HEK293 (cell line): ENCODE measurements around the gene BRWD1.

Experiments used
- CTCF ChIA-PET: fragments of 350-600 bp; formaldehyde crosslinking; extraction: SDS; loops from one replicate; lab custom pipeline; 2021; ENCODE audit warnings: antibody characterized with exemption; lab: Yijun Ruan, JAX
- POLR2A ChIA-PET: fragments of 300-600 bp; formaldehyde crosslinking; extraction: SDS; loops from one replicate; lab custom pipeline; 2020; ENCODE audit warnings: antibody characterized with exemption, inconsistent platforms; lab: Yijun Ruan, JAX
- H3K27ac ChIP-seq: fragments of 200-500 bp; sonication (Bioruptor generic); 2 replicates; pipeline ENCODE4 v1.5.1; 2014; ENCODE audit warnings: low read depth, low read length, control low read depth, inconsistent platforms; ENCODE audit errors: extremely low read depth
- H3K36me3 ChIP-seq, 2 experiments: fragments of 200-500 bp in 1 of 2; sonication (Bioruptor generic) in 1 of 2; 1 replicate in 1 of 2; 2 replicates in 1 of 2; pipeline ENCODE4 v1.5.1; 2014 to 2017; ENCODE audit warnings: inconsistent platforms in 2 of 2, low read length in 2 of 2; ENCODE audit not compliant: control insufficient read depth in 2 of 2, insufficient read depth in 1 of 2
- H3K4me1 ChIP-seq: fragments of 200-500 bp; sonication (Bioruptor generic); 2 replicates; pipeline ENCODE4 v1.5.1; 2014; ENCODE audit warnings: mild to moderate bottlenecking, low read length, inconsistent platforms; ENCODE audit not compliant: control insufficient read depth, insufficient read depth
- H3K4me3 ChIP-seq: 2 replicates; pipeline ENCODE4 v1.5.1; 2011; ENCODE audit warnings: low read depth, mild to moderate bottlenecking, control low read depth, low read length, moderate library complexity
- H3K9me3 ChIP-seq: fragments of 200-500 bp; sonication (Bioruptor generic); 2 replicates; pipeline ENCODE4 v1.5.1; 2014; ENCODE audit warnings: low read depth, low read length, inconsistent platforms; ENCODE audit not compliant: control insufficient read depth, insufficient read depth
- SP3 ChIP-seq: fragments of 450-650 bp; formaldehyde crosslinking; IDR thresholded peaks from 2 replicates; pipeline ENCODE4 v1.5.1; 2016; ENCODE audit warnings: missing biosample characterization, missing genetic modification characterization
- ZBTB49 ChIP-seq: fragments of 450-650 bp; formaldehyde crosslinking; IDR thresholded peaks from 2 replicates; pipeline ENCODE4 v1.5.1; 2016; ENCODE audit warnings: missing biosample characterization, missing genetic modification characterization, low read depth
- ZNF157 ChIP-seq: fragments of 450-650 bp; formaldehyde crosslinking; IDR thresholded peaks from 2 replicates; pipeline ENCODE4 v1.5.1; 2016; ENCODE audit warnings: missing biosample characterization, missing genetic modification characterization
- ZNF23 ChIP-seq: fragments of 450-650 bp; formaldehyde crosslinking; IDR thresholded peaks from 2 replicates; pipeline ENCODE4 v1.5.1; 2016; ENCODE audit warnings: missing biosample characterization, missing genetic modification characterization, borderline replicate concordance
- ZNF488 ChIP-seq: fragments of 450-650 bp; formaldehyde crosslinking; IDR thresholded peaks from 2 replicates; pipeline ENCODE4 v1.5.1; 2016; ENCODE audit warnings: missing biosample characterization, missing genetic modification characterization
- ZNF558 ChIP-seq: fragments of 450-650 bp; formaldehyde crosslinking; IDR thresholded peaks from 2 replicates; pipeline ENCODE4 v1.5.1; 2016; ENCODE audit warnings: missing biosample characterization, missing genetic modification characterization
- ZNF692 ChIP-seq: fragments of 450-650 bp; formaldehyde crosslinking; IDR thresholded peaks from 2 replicates; pipeline ENCODE4 v1.5.1; 2016; ENCODE audit warnings: missing biosample characterization, missing genetic modification characterization
- ZSCAN4 ChIP-seq: fragments of 450-650 bp; formaldehyde crosslinking; IDR thresholded peaks from 2 replicates; pipeline ENCODE4 v1.5.1; 2017; ENCODE audit warnings: missing biosample characterization, missing genetic modification characterization
- TF ChIP-seq, protein P1 (sequence below): fragments of 450-650 bp; formaldehyde crosslinking; IDR thresholded peaks from 2 replicates; pipeline ENCODE4 v1.5.1; 2016; ENCODE audit warnings: missing biosample characterization, missing genetic modification characterization
- TF ChIP-seq, protein P2 (sequence below): fragments of 450-650 bp; formaldehyde crosslinking; conservative IDR thresholded peaks from 2 replicates; pipeline ENCODE4 v1.5.1; 2016; ENCODE audit warnings: low read depth, missing biosample characterization, missing genetic modification characterization

The BRWD1 gene

GRCh38 chr21:39198800-39199199, 114.6 kb downstream of the BRWD1 start:
- Histone ChIP-seq H3K4me3 (no peak overlapping the region), H3K4me1 (no peaks in the 10 kb centered on the region), H3K36me3 (peaks cover 45 to 78% of the 10 kb centered on the region in 2 experiments), H3K27ac (no peak overlapping the region), H3K9me3 (no peaks in the 10 kb centered on the region)
- ChIA-PET POLR2A (no interaction called here), CTCF (interaction anchor here (0.6 to 1.3 kb wide), 3 partner anchors 11 to 322 kb away, joined by 3 to 5 read pairs (median 3); no protein-coding TSS in a partner anchor)
- no peak for TF ChIP-seq ZSCAN4 (tag by site-specific recombination)
- TF ChIP-seq SP3, result no peak

DNA sequence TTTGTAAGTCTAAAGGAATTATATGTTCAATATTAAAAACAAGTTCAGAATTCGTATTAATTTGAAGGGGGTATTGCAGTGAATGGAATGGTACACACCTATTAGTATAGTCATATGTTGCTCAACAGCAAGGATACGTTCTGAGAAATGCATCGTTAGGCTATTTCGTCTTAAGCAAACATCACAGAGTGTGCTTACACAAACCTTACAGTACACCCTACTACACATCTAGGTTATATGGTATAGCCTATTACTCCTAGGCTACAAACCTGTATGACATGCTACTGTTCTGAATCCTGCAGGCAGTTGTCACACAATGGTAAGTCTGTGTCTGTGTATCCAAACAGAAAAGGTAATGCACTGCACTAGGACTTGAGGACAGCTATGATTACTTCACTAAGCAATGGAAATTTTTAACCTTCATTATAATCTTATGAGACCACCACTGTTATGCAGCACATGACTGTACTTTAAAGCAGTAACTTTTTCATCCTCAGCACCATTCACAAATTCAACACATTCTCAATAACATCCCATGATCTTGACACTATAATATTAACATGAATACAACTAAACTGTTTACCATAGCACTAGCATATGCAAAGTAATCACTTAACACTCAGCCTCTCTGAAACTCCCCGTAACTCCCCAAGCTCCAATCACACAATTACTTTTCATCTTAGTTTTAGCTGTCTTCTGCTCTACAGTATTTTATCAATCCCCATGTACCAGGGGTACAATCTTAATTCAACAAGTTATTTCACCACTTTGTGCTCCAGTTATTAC, 115.8 kb downstream of the BRWD1 start:
- peaks cover 34 to 74% of the 10 kb centered on the region in 2 experiments for H3K36me3 ChIP-seq
- no peak overlapping the region for H3K27ac ChIP-seq
- TF ChIP-seq ZNF692 (tag by site-specific recombination) (no peak), ZBTB49 (tag by site-specific recombination) (no peak), ZNF488 (tag by site-specific recombination) (no peak), ZNF157 (tag by site-specific recombination) (no peak), ZSCAN4 (tag by site-specific recombination) (no peak), ZNF558 (no peak), ZNF23 (tag by site-specific recombination) (no peak)
- TF ChIP-seq, protein P1, sequence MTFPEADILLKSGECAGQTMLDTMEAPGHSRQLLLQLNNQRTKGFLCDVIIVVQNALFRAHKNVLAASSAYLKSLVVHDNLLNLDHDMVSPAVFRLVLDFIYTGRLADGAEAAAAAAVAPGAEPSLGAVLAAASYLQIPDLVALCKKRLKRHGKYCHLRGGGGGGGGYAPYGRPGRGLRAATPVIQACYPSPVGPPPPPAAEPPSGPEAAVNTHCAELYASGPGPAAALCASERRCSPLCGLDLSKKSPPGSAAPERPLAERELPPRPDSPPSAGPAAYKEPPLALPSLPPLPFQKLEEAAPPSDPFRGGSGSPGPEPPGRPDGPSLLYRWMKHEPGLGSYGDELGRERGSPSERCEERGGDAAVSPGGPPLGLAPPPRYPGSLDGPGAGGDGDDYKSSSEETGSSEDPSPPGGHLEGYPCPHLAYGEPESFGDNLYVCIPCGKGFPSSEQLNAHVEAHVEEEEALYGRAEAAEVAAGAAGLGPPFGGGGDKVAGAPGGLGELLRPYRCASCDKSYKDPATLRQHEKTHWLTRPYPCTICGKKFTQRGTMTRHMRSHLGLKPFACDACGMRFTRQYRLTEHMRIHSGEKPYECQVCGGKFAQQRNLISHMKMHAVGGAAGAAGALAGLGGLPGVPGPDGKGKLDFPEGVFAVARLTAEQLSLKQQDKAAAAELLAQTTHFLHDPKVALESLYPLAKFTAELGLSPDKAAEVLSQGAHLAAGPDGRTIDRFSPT (tag by site-specific recombination), result no peak
- TF ChIP-seq, protein P2, sequence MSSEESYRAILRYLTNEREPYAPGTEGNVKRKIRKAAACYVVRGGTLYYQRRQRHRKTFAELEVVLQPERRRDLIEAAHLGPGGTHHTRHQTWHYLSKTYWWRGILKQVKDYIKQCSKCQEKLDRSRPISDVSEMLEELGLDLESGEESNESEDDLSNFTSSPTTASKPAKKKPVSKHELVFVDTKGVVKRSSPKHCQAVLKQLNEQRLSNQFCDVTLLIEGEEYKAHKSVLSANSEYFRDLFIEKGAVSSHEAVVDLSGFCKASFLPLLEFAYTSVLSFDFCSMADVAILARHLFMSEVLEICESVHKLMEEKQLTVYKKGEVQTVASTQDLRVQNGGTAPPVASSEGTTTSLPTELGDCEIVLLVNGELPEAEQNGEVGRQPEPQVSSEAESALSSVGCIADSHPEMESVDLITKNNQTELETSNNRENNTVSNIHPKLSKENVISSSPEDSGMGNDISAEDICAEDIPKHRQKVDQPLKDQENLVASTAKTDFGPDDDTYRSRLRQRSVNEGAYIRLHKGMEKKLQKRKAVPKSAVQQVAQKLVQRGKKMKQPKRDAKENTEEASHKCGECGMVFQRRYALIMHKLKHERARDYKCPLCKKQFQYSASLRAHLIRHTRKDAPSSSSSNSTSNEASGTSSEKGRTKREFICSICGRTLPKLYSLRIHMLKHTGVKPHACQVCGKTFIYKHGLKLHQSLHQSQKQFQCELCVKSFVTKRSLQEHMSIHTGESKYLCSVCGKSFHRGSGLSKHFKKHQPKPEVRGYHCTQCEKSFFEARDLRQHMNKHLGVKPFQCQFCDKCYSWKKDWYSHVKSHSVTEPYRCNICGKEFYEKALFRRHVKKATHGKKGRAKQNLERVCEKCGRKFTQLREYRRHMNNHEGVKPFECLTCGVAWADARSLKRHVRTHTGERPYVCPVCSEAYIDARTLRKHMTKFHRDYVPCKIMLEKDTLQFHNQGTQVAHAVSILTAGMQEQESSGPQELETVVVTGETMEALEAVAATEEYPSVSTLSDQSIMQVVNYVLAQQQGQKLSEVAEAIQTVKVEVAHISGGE (tag by site-specific recombination), result no peak
- no peaks in the 10 kb centered on the region for H3K4me1 ChIP-seq
- H3K9me3 ChIP-seq, result no peaks in the 10 kb centered on the region
- no peak overlapping the region for H3K4me3 ChIP-seq
- ChIA-PET CTCF (interaction anchor here (0.5 to 1.3 kb wide), 2 partner anchors 12 to 244 kb away, joined by 3 read pairs; no protein-coding TSS in a partner anchor), POLR2A (interaction anchor here (0.7 to 1.2 kb wide), 2 partner anchors 11 to 116 kb away, joined by 3 read pairs; partner anchors contain the start of gene BRWD1)
